Smooth muscle cell (in vitro differentiated cells): ENCODE data around the gene SMARCD1. TPM values are rescaled to one million over a fixed set of nuclear protein-coding genes. Genes with fewer than 3 reads are reported as not detected.

Experiments
- DNase-seq: peaks from one replicate; lab custom pipeline; 2025; ENCODE audit not compliant: unreplicated experiment; lab: John Stamatoyannopoulos, UW
- H2AFZ ChIP-seq: fragments of 200-600 bp; sonication (generic); 2 replicates; pipeline ENCODE4 v1.6.0; 2016; ENCODE audit warnings: antibody characterized with exemption, low read depth, mild to moderate bottlenecking
- H3F3A ChIP-seq: fragments of 200-600 bp; sonication (generic); 2 replicates; pipeline ENCODE4 v1.6.0; 2017; ENCODE audit warnings: antibody characterized with exemption, low read depth
- H3K27ac ChIP-seq: fragments of 200-600 bp; sonication (generic); 2 replicates; pipeline ENCODE4 v1.5.1; 2016; ENCODE audit warnings: low read depth, mild to moderate bottlenecking
- H3K27me3 ChIP-seq: fragments of 200-600 bp; sonication (generic); 2 replicates; pipeline ENCODE4 v1.6.1; 2016; ENCODE audit warnings: low read depth, mild to moderate bottlenecking
- H3K36me3 ChIP-seq: fragments of 200-600 bp; sonication (generic); 2 replicates; pipeline ENCODE4 v1.5.1; 2016; ENCODE audit warnings: low read depth
- H3K4me1 ChIP-seq: fragments of 200-600 bp; sonication (generic); 2 replicates; pipeline ENCODE4 v1.5.1; 2016; ENCODE audit warnings: low read depth
- H3K4me2 ChIP-seq: fragments of 200-600 bp; sonication (generic); 2 replicates; pipeline ENCODE4 v1.6.0; 2016; ENCODE audit warnings: mild to moderate bottlenecking
- H3K4me3 ChIP-seq: fragments of 200-600 bp; sonication (generic); 2 replicates; pipeline ENCODE4 v1.5.1; 2016; ENCODE audit warnings: mild to moderate bottlenecking
- H3K79me2 ChIP-seq: fragments of 200-600 bp; sonication (generic); 2 replicates; pipeline ENCODE4 v1.6.0; 2016; ENCODE audit warnings: low read depth, mild to moderate bottlenecking
- H3K9ac ChIP-seq: fragments of 200-600 bp; sonication (generic); 2 replicates; pipeline ENCODE4 v1.6.0; 2016; ENCODE audit warnings: low read depth
- H3K9me3 ChIP-seq: fragments of 200-600 bp; sonication (generic); replicated peaks from 2 replicates; pipeline ENCODE4 v1.5.1; 2016; ENCODE audit warnings: low read depth
- H4K20me1 ChIP-seq: fragments of 200-600 bp; sonication (generic); 2 replicates; pipeline ENCODE4 v1.6.0; 2016; ENCODE audit warnings: low read depth
- WGBS: methylation state at CpG from one replicate; pipeline ENCODE4 v1.1.7; 2016; ENCODE audit warnings: low lambda C conversion rate; 5-methylcytosine and 5-hydroxymethylcytosine counted together
- polyA plus RNA-seq: library from polyadenylated mRNA; unstranded; fragments of >200 nt; fragmentation: Nextera tagmentation; extraction: Ambion mirVana; gene quantifications from 2 replicates; pipeline ENCODE4 v1.2.1, GENCODE V29; 2016
- total RNA-seq: library from RNA; depleted of rRNA; stranded (reverse); fragments of >200 nt; gene quantifications from 2 replicates; pipeline ENCODE4 v1.2.3, GENCODE V29; 2014
- TF ChIP-seq, protein P1 (sequence below): fragments of 200-600 bp; sonication (generic); IDR thresholded peaks from 2 replicates; pipeline ENCODE4 v1.5.1; 2017; ENCODE audit warnings: borderline replicate concordance, mild to moderate bottlenecking, antibody characterized with exemption; ENCODE audit not compliant: insufficient read depth, poor library complexity, severe bottlenecking

SMARCD1 gene
- total and polyA plus RNA-seq, 2 experiments from 2014 or later: 24.1 to 39.6 TPM

DNA sequence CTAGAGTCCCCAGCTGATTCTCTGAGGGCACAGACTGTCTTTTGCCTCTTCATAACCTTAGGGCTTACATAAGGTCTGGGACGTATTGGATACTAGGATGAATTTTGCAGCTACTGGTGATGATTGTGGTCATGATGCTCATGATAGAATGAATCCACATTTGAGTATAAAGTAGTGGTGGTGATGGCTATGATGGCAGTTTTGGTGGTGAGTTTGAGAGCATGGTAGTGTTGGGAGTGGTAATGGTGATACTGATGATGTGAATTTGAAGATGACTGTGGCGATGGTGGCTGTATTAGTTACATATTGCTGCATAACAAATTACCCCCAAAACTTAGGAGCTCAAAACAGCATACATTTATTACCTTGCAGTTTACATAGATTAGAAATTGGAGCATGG lies 41.8 kb upstream of the SMARCD1 start:
- WGBS: 90% methylated on average over 2 of the region's 2 CpGs
- Histone ChIP-seq H3K4me1 (peaks cover 5% of the 10 kb centered on the region), H4K20me1 (no peaks in the 10 kb centered on the region), H3K27ac (no peak overlapping the region), H3K36me3 (no peaks in the 10 kb centered on the region), H3K4me3 (no peak overlapping the region), H3F3A (no peaks in the 10 kb centered on the region), H2AFZ (no peak overlapping the region), H3K79me2 (no peaks in the 10 kb centered on the region), H3K27me3 (no peaks in the 10 kb centered on the region), H3K9ac (no peak overlapping the region), H3K9me3 (no peaks in the 10 kb centered on the region), H3K4me2 (no peak overlapping the region)
- TF ChIP-seq, protein P1, sequence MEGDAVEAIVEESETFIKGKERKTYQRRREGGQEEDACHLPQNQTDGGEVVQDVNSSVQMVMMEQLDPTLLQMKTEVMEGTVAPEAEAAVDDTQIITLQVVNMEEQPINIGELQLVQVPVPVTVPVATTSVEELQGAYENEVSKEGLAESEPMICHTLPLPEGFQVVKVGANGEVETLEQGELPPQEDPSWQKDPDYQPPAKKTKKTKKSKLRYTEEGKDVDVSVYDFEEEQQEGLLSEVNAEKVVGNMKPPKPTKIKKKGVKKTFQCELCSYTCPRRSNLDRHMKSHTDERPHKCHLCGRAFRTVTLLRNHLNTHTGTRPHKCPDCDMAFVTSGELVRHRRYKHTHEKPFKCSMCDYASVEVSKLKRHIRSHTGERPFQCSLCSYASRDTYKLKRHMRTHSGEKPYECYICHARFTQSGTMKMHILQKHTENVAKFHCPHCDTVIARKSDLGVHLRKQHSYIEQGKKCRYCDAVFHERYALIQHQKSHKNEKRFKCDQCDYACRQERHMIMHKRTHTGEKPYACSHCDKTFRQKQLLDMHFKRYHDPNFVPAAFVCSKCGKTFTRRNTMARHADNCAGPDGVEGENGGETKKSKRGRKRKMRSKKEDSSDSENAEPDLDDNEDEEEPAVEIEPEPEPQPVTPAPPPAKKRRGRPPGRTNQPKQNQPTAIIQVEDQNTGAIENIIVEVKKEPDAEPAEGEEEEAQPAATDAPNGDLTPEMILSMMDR: no peak
- DNase-seq: no peak

DNA sequence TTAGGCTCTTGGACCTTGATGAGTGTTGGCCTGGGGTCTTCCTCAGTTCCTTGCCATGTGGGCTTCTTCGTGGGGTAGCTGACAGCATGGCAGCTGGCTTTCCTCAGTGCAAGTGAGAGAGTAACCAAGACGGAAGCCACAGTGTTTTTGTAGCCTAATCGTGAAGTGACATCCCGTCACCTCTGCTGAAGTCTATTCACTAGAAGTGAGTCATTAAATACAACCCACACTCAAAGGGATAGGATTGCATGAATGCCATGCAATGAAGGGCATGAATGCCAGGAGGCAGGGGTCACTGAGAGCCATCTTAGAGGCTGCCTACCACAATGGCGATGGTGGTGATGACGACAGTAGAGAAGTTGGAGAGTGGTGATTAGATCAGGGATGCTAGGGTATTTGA lies 41.3 kb upstream of the SMARCD1 start:
- 65% methylated on average over 6 of the region's 6 CpGs for WGBS
- H3K9ac ChIP-seq: no peak overlapping the region
- no peaks in the 10 kb centered on the region for H3K27me3 ChIP-seq
- no peaks in the 10 kb centered on the region for H3K9me3 ChIP-seq
- H3K4me3 ChIP-seq: no peak overlapping the region
- H4K20me1 ChIP-seq: no peaks in the 10 kb centered on the region
- H3F3A ChIP-seq: no peaks in the 10 kb centered on the region
- H3K4me1 ChIP-seq: peaks cover 5% of the 10 kb centered on the region
- H3K79me2 ChIP-seq: no peaks in the 10 kb centered on the region
- TF ChIP-seq, protein P1: no peak
- H3K27ac ChIP-seq: no peak overlapping the region
- no peaks in the 10 kb centered on the region for H3K36me3 ChIP-seq
- no peak overlapping the region for H3K4me2 ChIP-seq
- no peak overlapping the region for H2AFZ ChIP-seq
- DNase-seq: no peak

DNA sequence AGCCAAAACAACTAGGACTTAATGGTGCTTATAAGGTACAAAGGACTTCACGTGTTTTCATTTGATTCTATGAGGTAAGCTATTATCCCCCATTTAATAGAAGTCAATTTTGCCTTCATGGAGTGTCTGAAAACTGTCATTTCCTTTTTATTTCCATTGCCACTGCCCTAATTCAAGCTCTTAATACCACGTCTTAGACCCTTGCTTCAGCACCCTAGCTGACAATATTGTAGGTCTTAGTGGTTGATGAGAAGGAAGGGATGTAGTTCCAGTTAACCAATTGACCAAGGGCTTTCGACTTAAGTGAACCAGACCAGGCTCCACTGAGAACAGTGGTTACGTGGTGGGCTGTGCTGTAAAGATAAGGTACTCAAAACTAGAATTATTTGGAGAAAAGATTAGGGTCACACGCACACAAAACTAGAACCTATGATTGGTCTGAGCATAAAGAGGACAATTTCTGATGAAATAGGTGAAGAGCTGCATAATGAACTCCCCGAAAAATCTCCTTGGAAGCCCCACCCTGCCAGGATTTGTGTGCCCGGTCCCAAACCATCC lies 37.4 kb upstream of the SMARCD1 start:
- peaks cover 14% of the 10 kb centered on the region for H3K4me1 ChIP-seq
- 76% methylated on average over 7 of the region's 7 CpGs for WGBS
- H2AFZ ChIP-seq: no peak overlapping the region
- no peak for DNase-seq
- no peak overlapping the region for H3K4me2 ChIP-seq
- H3K9ac ChIP-seq: no peak overlapping the region
- H3K4me3 ChIP-seq: no peak overlapping the region
- H4K20me1 ChIP-seq: no peaks in the 10 kb centered on the region
- no peaks in the 10 kb centered on the region for H3K36me3 ChIP-seq
- no peaks in the 10 kb centered on the region for H3F3A ChIP-seq
- no peak overlapping the region for H3K27ac ChIP-seq
- H3K27me3 ChIP-seq: peaks cover 11% of the 10 kb centered on the region
- no peaks in the 10 kb centered on the region for H3K9me3 ChIP-seq
- TF ChIP-seq, protein P1: no peak
- H3K79me2 ChIP-seq: no peaks in the 10 kb centered on the region
